SK-N-SH treated with all-trans-retinoic acid at 6 μM for 48 hours (cell line): ENCODE measurements around the gene PCDH15.

Source experiments
- ESRRG ChIP-seq: fragments of 250-450 bp; sonication (Bioruptor Pico); IDR thresholded peaks from 2 replicates; pipeline ENCODE4 v1.6.1; 2021; ENCODE audit warnings: mild to moderate bottlenecking
- OSR1 ChIP-seq: fragments of 250-450 bp; sonication (Bioruptor Pico); IDR thresholded peaks from 2 replicates; pipeline ENCODE4 v1.8.0; 2022; ENCODE audit warnings: moderate library complexity, mild to moderate bottlenecking, inconsistent platforms
- PPARA ChIP-seq: fragments of 250-450 bp; sonication (Bioruptor Pico); IDR thresholded peaks from 2 replicates; pipeline ENCODE4 v1.5.0; 2020; ENCODE audit warnings: mild to moderate bottlenecking, borderline replicate concordance
- SNAI2 ChIP-seq: fragments of 250-450 bp; sonication (Bioruptor Pico); IDR thresholded peaks from 2 replicates; pipeline ENCODE4 v1.5.0; 2020; ENCODE audit warnings: mild to moderate bottlenecking, moderate library complexity
- TCF4 ChIP-seq: fragments of 250-450 bp; sonication (Bioruptor Pico); IDR thresholded peaks from 2 replicates; pipeline ENCODE4 v1.8.0; 2021; ENCODE audit warnings: mild to moderate bottlenecking, moderate library complexity, borderline replicate concordance
- ZFP3 ChIP-seq: fragments of 250-450 bp; sonication (Bioruptor Pico); IDR thresholded peaks from 2 replicates; pipeline ENCODE4 v1.5.0; 2020; ENCODE audit warnings: mild to moderate bottlenecking, moderate library complexity
- ZFP30 ChIP-seq: fragments of 450-650 bp; formaldehyde crosslinking; IDR thresholded peaks from 2 replicates; pipeline ENCODE4 v1.5.0; 2022; ENCODE audit warnings: mild to moderate bottlenecking, moderate library complexity
- TF ChIP-seq, protein P1 (sequence below): fragments of 250-450 bp; sonication (Bioruptor Pico); IDR thresholded peaks from 2 replicates; pipeline ENCODE4 v1.8.0; 2020; ENCODE audit warnings: mild to moderate bottlenecking, moderate library complexity, borderline replicate concordance
- TF ChIP-seq, protein P2 (sequence below): fragments of 250-450 bp; sonication (Bioruptor Pico); IDR thresholded peaks from 2 replicates; pipeline ENCODE4 v1.5.1; 2021; ENCODE audit warnings: mild to moderate bottlenecking, moderate library complexity
- TF ChIP-seq, protein P3 (sequence below): fragments of 250-450 bp; sonication (Bioruptor Pico); IDR thresholded peaks from 2 replicates; pipeline ENCODE4 v1.5.0; 2020; ENCODE audit warnings: mild to moderate bottlenecking, moderate library complexity

DNA sequence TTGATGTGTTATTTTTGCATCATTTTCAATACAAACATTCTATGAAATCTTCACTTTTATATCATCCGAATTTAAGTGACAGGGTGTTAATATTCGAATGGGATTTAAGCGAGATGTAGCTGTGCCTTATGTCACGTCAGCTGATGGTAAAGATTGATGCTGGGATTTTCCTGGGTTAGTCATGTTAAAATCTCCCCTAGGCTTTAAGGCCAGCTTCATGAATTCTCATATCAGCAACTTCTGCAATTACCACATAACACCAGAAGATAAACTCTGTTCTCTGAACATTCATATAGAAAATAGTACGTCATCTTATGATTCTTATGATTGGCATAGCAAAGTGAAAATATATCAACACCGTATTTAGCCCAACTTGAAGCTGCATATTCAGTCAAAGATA, 669.2 kb downstream of the PCDH15 start:
- TF ChIP-seq SNAI2 (no peak), OSR1 (CRISPR knock-in tag) (no peak), ESRRG (no peak), ZFP30 (no peak), ZFP3 (CRISPR knock-in tag) (no peak), PPARA (CRISPR knock-in tag) (no peak), TCF4 (CRISPR knock-in tag) (no peak)
- TF ChIP-seq, protein P1, sequence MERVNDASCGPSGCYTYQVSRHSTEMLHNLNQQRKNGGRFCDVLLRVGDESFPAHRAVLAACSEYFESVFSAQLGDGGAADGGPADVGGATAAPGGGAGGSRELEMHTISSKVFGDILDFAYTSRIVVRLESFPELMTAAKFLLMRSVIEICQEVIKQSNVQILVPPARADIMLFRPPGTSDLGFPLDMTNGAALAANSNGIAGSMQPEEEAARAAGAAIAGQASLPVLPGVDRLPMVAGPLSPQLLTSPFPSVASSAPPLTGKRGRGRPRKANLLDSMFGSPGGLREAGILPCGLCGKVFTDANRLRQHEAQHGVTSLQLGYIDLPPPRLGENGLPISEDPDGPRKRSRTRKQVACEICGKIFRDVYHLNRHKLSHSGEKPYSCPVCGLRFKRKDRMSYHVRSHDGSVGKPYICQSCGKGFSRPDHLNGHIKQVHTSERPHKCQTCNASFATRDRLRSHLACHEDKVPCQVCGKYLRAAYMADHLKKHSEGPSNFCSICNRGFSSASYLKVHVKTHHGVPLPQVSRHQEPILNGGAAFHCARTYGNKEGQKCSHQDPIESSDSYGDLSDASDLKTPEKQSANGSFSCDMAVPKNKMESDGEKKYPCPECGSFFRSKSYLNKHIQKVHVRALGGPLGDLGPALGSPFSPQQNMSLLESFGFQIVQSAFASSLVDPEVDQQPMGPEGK (CRISPR knock-in tag), result no peak
- TF ChIP-seq, protein P2, sequence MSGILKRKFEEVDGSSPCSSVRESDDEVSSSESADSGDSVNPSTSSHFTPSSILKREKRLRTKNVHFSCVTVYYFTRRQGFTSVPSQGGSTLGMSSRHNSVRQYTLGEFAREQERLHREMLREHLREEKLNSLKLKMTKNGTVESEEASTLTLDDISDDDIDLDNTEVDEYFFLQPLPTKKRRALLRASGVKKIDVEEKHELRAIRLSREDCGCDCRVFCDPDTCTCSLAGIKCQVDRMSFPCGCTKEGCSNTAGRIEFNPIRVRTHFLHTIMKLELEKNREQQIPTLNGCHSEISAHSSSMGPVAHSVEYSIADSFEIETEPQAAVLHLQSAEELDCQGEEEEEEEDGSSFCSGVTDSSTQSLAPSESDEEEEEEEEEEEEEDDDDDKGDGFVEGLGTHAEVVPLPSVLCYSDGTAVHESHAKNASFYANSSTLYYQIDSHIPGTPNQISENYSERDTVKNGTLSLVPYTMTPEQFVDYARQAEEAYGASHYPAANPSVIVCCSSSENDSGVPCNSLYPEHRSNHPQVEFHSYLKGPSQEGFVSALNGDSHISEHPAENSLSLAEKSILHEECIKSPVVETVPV (CRISPR knock-in tag), result no peak
- TF ChIP-seq, protein P3, sequence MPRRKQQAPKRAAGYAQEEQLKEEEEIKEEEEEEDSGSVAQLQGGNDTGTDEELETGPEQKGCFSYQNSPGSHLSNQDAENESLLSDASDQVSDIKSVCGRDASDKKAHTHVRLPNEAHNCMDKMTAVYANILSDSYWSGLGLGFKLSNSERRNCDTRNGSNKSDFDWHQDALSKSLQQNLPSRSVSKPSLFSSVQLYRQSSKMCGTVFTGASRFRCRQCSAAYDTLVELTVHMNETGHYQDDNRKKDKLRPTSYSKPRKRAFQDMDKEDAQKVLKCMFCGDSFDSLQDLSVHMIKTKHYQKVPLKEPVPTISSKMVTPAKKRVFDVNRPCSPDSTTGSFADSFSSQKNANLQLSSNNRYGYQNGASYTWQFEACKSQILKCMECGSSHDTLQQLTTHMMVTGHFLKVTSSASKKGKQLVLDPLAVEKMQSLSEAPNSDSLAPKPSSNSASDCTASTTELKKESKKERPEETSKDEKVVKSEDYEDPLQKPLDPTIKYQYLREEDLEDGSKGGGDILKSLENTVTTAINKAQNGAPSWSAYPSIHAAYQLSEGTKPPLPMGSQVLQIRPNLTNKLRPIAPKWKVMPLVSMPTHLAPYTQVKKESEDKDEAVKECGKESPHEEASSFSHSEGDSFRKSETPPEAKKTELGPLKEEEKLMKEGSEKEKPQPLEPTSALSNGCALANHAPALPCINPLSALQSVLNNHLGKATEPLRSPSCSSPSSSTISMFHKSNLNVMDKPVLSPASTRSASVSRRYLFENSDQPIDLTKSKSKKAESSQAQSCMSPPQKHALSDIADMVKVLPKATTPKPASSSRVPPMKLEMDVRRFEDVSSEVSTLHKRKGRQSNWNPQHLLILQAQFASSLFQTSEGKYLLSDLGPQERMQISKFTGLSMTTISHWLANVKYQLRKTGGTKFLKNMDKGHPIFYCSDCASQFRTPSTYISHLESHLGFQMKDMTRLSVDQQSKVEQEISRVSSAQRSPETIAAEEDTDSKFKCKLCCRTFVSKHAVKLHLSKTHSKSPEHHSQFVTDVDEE (CRISPR knock-in tag), result no peak
